HS-27A (cell line): ENCODE measurements around the gene TMEM95.

ENCODE experiments used
- DNase-seq: peaks from one replicate; pipeline ENCODE4 v3.0.0-alpha.2; 2012; ENCODE audit warnings: low read depth, missing footprints

TMEM95 gene

GRCh38 chr17:7404737-7405349 is 49.9 kb downstream of the TMEM95 start:
- DNase-seq: no peak

- DNase-seq: no peak
These were observed 50.6 kb downstream of the TMEM95 start for GRCh38 chr17:7405350-7406234.

GRCh38 chr17:7406235-7406825 is 51.4 kb downstream of the TMEM95 start:
- DNase-seq: no peak
